GM18507 (cell line): ENCODE measurements around the gene ARHGAP18.

ENCODE experiments used
- DNase-seq: peaks from one replicate; pipeline ENCODE4 v3.0.0; 2011; ENCODE audit warnings: low read depth; ENCODE audit not compliant: insufficient read length; ENCODE audit errors: extremely low spot score
- FAIRE-seq: peaks from 2 replicates; lab custom pipeline; 2011; peaks lifted over from hg19 to GRCh38; lab: Jason Lieb, UNC

The ARHGAP18 gene

DNA sequence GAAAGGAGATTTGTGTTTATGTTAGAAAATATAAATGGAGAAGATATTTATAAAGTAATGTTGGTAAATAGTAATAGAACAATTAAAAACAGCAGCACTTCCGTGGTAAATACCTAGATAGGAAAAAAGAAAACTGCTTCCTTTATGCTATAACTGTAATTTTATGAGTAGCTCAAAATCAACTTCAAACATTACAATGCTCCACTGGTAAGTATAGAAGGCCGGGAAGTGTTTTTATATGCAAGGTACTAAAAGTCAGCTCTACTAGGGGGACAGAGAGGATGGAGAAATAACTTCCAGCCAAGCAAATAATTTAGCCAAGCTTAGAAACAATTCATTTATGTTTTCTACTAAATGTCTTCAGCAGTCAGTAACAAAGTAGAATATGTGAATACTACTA, 56.7 kb downstream of the ARHGAP18 start:
- no peak for DNase-seq
- FAIRE-seq, result no peak

DNA sequence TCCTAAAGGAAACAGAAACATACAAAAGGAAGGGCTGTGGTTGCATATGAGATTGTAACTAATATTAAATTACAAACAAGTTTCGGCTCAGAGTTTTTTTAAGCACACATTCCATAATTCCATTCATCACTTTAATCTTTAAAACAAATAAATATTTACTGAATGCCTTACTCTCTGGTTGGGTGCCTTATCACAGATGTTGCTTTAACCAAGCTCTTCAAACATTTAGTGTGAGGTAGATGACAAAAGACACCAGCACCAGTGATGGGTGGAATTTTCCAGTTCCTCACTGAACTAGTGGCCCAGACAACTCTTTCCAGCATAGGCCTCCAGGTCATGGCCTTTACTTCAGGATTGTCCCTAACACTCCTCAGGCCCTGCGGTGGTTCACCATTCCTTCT, 58.7 kb downstream of the ARHGAP18 start:
- DNase-seq (no peak), FAIRE-seq (no peak)

DNA sequence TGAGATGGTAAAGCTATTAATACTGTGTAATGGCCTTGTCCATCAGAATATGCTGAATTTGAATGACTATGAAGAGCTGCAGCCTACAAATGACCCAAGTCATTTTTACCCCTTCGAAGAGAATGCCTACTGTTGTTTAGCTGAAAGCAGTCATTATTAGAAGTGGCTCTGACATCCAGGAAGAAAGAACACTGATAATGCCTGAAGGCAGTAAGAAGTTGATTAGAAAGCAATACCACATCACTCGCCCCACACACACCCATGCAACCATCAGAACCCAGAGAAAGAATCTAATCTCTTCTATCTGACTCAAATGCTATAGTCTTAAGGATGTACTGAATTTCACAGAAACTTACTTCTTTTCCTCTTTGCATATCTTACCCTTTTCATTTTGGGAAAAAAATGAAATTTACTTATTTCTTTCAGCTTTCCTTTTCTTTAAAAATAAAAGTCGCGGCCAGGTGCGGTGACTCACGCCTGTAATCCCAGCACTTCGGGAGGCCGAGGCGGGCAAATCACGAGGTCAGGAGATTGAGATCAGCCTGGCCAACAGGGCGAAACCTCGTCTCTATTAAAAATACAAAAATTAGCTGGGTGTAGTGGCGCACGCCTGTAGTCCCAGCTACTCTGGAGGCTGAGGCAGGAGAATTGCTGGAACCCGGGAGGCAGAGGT, 61.0 kb downstream of the ARHGAP18 start:
- no peak for DNase-seq
- no peak for FAIRE-seq

DNA sequence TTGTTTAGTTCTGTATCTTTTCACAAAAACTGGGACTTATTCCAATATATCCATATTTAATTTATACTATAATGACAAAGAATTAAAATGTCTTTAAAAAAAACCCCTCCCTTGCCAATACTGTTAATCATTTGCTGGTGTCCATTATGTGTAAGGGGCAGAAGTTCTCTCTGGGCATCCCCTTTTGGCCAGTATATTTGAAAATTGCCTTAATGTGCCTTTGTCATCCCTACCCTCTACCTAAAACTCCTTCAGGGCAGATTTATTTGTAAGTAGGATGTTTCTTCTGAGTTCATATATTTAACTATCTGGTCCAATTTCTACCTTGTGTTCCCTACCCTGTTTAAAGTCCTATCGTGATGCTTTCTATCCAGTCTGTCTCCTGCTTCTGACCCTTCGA, 62.9 kb downstream of the ARHGAP18 start:
- no peak for FAIRE-seq
- no peak for DNase-seq

DNA sequence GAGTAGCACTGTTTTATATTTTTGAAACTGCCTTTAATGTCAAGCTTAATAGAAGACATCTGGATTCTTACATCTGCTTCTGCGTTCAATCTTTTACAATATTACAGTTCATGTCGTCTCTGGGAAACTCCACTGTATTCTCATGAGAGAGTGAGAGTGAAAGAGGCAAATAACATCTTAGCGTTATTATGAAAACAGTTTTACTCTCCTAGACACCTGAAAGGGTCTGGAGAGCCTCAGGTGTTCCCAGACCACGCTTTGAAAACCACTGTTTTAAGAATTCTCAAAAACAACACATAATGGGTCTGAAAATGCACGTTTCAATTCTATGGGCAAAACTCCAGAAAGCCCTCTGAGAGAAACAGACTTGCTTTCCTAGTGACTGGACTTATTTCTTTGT, 63.3 kb downstream of the ARHGAP18 start:
- FAIRE-seq (peak; percentile 79), DNase-seq (no peak)

DNA sequence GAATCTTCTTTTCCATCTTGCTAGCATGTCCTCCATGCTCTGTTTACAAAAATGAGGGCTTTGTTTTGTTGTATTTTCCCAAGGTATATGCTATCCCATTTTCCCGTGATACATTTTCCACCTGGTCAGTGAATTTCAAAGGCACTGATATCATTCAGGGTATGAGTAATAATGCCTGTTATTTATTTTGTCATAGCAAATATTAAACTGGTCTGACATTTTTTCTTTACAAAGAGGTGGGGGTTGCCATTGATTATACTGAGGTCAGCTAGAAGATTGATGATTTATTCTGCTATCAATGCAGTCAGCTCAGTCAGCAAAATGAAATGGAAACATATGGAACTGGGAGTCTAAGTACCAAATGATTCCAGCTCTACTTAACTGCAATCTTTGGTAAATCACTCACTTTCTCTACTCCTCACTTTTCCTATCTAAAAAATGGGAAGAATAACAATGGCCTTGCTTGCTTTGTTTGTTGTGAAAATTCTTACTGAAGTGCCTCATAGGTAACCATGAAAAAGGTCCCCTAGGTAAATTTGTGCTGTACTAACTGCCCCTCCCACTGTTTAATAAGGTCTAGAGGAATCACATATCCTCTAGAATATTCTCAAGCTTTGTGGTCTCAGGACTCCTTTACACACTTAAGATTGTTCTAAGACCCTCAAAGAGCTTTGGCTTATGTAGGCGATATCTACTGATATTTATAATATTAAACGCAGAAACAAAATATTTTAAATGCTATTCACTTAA, 64.0 kb downstream of the ARHGAP18 start:
- DNase-seq (no peak), FAIRE-seq (no peak)

DNA sequence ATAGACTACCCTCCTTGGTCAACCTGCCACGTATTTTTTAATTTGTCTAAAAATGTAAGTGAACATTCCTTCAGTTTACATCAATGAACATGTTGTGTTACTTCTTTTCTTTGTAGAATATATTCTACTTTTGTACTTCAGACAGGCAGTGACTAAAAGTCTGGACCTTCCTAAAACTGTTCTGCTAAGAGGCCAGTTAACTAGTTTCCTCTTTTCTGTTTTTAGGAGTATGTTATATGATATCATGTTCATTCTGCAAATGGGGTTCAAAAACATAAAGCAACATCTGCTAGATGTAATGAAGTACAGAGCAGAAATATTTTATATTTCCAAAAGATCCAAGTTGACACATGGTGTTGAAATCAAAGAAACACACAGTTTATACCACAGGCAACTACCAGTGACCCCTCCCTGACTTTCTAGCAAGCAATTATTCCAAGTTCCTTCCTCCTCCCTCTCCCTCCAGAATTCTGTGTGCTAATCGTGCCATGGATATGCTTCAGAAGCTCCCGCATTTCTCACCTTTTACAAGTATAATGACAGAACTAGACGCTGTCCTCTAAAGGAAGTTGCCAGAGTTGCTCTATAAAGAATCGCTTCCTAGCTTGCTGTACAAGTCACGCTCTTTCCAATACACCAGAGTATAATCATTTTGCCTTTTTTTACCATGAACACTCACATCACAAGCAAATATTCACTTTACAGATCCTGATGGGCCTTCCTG, 64.7 kb downstream of the ARHGAP18 start:
- FAIRE-seq, result peak; percentile 36
- DNase-seq, result no peak

DNA sequence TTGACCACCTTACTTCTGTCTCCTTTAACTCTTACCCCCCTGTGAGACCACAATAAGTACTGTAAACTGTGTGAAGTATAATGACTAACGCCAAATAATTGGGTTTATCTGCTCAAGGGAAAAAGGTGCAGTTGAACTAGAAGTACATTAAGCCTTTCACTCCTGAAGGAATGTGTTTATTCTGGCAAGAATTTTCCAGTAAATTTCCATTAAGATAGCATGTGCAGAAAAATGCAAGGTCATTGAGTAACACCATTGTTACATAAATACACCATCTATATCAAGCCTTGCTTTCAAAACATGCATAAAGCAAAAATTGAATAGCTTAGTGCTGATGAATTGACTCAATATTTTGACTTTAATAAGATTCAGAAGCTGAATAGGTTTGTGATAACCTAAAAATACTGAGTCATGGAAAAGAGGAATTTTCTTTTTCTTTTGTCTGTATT, 65.4 kb downstream of the ARHGAP18 start:
- FAIRE-seq, result no peak
- no peak for DNase-seq

DNA sequence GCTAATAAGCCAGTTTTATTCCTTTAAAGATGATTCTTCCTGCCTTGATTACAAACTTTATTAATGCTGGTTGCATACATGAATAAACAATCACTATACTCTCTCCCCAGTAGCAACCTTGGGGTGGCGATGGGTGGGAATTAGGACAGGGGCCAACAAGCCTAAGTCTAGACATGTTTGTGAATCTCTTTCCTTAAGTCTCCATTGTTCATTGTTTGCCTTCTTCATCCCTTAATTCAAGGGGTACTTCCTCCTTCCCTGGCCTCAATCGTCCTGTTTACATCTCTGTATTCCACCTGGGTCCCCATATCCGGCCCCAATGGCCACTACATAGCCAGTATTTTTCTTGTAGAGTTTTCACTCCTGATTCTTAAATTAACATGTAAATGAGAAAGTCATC, 66.0 kb downstream of the ARHGAP18 start:
- DNase-seq, result no peak
- FAIRE-seq, result no peak

DNA sequence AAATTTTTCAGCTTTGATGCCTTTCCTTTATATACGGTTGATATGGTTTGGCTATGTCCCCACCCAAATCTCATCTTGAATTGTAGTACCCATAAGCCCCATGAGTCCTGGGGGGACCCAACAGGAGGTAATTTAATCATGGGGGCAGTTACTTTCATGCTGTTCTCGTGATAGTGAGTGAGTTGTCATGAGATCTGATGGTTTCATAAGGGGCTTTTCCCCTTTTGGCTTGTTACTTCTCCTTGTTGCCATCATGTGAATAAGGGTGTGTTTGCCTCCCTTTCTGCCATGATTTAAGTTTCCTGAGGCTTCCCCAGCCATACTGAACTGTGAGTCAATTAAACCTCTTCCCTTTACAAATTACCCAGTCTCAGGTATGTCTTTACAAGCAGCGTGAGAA, 66.8 kb downstream of the ARHGAP18 start:
- DNase-seq, result no peak
- peak; percentile 21 for FAIRE-seq

DNA sequence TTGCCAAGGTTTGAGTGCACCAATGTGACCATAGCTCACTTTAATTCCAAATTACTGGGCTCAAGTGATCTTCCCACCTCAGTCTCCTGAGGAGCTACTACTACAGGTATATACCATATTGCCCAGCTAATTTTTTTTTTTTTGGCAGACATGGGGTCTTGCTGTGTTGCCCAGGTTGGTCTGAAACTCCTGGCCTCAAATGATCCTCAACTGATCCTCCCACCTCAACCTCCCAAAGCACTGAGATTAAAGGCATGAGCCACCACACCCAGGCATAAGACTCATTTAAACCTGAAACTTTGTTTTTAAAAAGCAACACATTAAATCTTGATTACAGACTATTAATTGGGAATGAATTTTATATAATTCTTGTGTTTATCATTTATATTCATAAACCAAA, 67.7 kb downstream of the ARHGAP18 start:
- FAIRE-seq (no peak), DNase-seq (no peak)

DNA sequence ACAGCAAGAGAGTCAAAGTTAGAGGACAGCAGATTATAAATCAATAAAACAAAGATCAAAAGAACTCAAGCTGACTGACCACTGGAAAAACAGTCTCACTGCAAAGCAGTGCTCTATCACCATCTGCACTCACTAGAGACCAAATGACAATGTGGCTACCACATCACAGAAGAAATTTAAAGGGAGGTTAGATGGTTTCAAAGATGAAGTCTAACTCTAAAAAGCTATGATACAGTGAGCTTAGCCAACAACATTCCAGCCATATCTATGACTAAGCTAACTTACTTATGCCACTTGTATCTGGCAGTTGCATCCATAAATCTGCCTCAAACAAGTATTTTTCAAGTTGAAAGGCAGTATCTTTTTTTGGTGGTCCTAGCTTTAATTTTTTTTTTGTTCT, 68.6 kb downstream of the ARHGAP18 start:
- DNase-seq (no peak), FAIRE-seq (no peak)

DNA sequence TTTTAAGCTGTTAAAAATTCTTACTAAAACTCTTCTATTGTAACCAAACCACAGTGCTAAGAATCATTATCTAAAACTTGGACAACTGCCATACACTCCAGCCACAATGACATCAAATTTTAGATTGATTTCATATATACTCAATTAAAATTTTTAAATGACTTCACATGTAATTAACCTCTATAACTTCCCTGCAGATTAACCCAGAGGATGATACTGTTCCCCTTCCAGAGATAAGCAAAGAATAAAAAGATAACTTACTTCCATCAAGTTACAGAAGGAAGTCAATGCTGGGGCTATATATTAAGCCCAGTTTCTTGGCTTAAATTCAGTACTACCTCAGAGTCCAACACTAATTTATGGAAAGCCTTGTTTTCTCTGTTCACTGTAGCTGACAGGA, 71.3 kb downstream of the ARHGAP18 start:
- DNase-seq (no peak), FAIRE-seq (no peak)

DNA sequence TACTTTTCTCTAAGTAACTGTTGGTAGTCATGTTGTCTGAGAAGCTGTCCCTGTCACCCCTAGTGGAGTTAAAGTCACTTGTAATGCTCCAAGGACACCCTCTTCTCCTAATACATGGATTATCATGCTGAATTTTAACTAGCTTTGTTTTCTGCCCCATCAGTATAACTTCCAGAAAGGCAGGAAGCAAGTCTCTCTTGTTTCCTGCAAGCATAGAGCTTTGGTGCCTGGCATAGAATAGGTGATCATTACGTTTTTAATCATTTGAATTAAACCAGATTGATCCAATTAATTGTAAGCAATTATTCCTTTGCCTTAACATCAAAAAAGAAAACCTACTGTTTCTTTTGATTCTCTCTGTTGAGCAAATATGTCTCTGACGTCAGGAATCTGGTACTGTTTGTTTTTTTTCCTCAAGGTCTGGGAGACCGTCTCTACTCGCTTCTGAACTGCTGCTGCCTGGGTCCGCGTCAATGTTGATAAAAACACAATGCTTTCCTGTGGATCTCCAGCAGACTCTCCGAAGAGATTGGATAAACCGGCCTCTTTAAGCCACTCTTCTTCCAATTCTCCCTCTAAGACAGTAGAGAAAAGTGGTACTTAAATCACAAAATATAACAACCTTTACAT, 71.8 kb downstream of the ARHGAP18 start:
- DNase-seq, result no peak
- no peak for FAIRE-seq

DNA sequence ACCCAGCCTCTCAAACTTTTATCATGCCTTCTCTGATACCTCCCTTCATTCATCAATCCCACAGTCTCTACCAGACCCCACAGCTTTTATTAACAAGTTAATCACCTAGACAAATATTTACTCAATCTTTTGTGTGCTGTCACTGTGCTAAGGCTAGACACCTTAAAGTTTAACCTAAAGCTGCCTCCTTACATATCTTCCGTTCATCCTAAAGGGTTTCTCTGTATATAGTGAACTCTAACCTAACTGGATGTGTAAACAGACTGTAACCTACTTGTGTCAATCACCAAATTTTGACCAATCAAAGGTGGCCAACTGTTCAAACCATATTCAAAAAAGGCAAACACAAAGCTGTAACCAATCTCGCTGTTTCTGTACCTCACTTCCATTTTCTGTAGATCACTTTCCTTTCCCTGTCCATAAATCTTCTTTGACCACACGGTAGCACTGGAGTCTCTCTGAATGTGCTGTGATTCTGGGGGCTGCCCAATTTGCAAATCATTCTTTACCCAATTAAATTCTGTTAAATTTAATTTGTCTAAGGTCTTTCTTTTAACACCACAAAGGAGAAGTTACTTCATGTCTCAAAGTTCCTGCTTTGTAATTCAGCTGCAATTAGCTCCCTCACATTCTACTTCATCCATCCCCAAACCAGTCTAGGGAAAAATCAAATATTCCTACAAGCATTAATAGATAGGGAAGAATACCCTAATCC, 72.5 kb downstream of the ARHGAP18 start:
- no peak for FAIRE-seq
- no peak for DNase-seq

DNA sequence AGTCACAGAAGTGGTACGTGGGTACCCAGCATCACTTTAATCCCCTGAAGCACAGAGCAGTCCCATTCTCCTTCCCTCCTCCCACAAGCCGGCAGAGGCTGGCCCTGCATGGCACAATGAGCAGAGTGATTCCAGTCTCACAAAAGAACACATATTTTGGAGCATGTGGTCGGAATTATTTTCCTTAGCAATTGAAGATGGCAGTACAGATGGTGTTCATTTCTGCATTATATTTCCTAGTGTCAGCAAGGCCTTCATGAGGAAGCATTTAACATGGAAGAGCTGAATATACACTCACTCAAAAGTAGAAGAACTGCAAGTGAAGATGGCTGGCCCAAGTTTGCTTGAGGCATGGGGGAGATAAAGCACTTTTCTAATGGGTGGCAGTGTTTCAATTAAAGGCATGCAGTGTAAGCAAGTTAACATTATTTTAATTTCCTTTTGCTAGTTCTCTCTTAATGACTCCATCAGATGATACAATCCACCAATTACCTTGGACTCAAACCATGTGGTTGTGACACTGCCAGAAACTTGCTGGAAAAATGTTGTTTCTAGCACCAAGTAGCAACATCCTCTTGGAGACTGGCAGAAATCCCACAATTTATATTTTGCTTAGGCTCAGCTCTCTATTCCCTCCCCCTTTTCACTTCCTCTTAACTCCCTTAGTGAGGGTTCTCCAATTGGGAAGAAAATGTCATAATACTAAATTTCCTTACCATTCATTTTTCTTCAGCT, 74.4 kb downstream of the ARHGAP18 start:
- DNase-seq (no peak), FAIRE-seq (no peak)

DNA sequence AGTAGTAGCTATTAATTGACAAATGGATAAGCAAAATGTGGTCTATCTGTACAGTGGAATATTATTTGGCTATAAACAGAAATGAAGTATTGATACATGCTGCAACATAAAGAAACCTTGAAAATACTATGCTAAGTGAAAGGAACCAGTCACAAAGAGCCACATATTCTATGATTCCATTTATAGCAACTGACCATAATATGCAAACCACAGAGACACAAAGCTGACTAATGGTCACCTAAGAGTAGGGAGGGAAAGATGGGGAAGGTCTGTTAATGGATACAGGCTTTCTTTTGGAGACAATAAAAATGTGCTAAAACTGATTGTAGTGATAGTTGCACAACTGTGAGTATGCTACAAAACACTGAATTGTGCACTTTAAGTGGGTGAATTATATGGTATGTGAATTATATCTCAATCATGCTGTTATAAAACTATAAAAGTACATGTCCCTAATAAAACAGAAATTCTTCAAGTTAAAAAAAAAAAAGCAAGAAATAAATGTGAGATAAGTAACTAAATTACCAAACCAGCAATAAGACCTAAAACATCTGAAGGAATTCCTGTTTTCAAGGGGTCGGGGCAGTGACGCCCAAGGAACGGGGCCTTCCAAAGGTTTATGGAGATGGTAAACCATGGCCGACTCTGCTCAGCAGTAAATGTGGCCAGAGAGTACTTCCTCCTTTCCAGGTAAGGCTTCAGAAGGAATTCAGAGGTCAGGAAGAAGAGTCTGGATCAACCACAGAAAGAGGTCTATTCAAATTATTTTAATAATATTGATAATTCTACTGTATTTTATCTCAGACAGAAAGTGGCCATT, 75.4 kb downstream of the ARHGAP18 start:
- no peak for DNase-seq
- no peak for FAIRE-seq

DNA sequence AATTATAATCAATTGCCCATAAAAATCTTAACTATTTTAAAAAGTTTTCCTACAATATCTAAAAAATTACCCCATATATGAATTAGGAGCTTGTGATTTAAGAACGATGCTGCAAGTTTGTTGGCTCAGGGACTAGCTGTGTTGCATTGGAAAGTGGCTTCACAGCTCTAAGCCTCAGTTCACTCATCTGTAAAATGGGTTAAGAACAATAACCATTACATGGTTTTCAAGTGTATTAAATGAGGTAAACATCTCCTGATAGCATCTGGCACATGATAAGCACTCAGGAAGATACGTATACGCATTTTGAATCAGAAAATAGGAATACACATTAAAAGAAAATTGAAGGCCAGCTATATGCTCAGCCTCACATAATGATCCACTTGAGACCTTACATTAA, 76.4 kb downstream of the ARHGAP18 start:
- no peak for DNase-seq
- FAIRE-seq, result no peak
